PC-9 (cell line): ENCODE measurements around the gene CCDC86.

ENCODE experiments used
- CTCF ChIP-seq: fragments of 200-600 bp; sonication (generic); conservative IDR thresholded peaks from 2 replicates; pipeline ENCODE4 v1.6.1; 2017; ENCODE audit warnings: mixed run types, antibody characterized with exemption, mild to moderate bottlenecking, moderate library complexity
- EZH2 ChIP-seq: fragments of 200-600 bp; sonication (generic); IDR thresholded peaks from 2 replicates; pipeline ENCODE4 v1.8.0; 2017; ENCODE audit warnings: antibody characterized with exemption, low read depth

- TF ChIP-seq CTCF: no peak
- no peak for TF ChIP-seq EZH2
Measured at GRCh38 chr11:60869451-60869825, 27.5 kb downstream of the CCDC86 start.
